Endometrial microvascular endothelial cells (primary cell): Measurements from ENCODE around the gene GAPDH. TPM values are rescaled to one million over a fixed set of nuclear protein-coding genes. Genes with fewer than 3 reads are reported as not detected.
"Not testable (repeated sequence)": the region's sequence is repeated elsewhere in the genome, so short reads cannot be mapped to it uniquely, and the experiment has no call there.

ENCODE experiments used
- in situ Hi-C: cut with HindIII; loops from 2 replicates; pipeline ENCODE4 v1.10.0; 2017; ENCODE audit warnings: low sequenced_read_pairs, low pct_unique_long_range_greater_than_20kb; ENCODE audit errors: inconsistent ontology term
- total RNA-seq: library from RNA; depleted of rRNA; stranded (reverse); fragments of >200 nt; gene quantifications from one replicate; pipeline ENCODE4 v1.2.3, GENCODE V29; 2015; ENCODE audit errors: inconsistent ontology term

The GAPDH gene
- total RNA-seq, result 6,670 TPM

GRCh38 chr12:6533923-6534694 is at the start of gene GAPDH:
Gene GAPDH (plus strand): TSS chr12:6534517. CDS start chr12:6534833, 316 bp downstream.
- in situ Hi-C loops, result no loop called here

GRCh38 chr12:6488240-6488639 is 46.1 kb upstream of the GAPDH start:
- in situ Hi-C loops, result no loop called here

GRCh38 chr12:6489449-6489848 is 44.9 kb upstream of the GAPDH start:
- in situ Hi-C loops, result no loop called here

- in situ Hi-C loops, result not testable (repeated sequence)
Measured at GRCh38 chr12:6490673-6491072, 43.6 kb upstream of the GAPDH start.

- in situ Hi-C loops, result no loop called here
Measured at GRCh38 chr12:6492838-6493496, 41.4 kb upstream of the GAPDH start, which contains the start of gene MRPL51. Gene MRPL51 (minus strand): TSS chr12:6493262. CDS start chr12:6493136, 126 bp downstream.

- in situ Hi-C loops, result no loop called here
Measured at GRCh38 chr12:6493497-6494257, 40.6 kb upstream of the GAPDH start, which contains the start of gene NCAPD2. Gene NCAPD2 (plus strand): TSS chr12:6494102. CDS start chr12:6495099, 997 bp downstream.

GRCh38 chr12:6494258-6494743 is 40.0 kb upstream of the GAPDH start:
- in situ Hi-C loops, result no loop called here

GRCh38 chr12:6494968-6495367 is 39.3 kb upstream of the GAPDH start:
- in situ Hi-C loops, result no loop called here

- in situ Hi-C loops, result not testable (repeated sequence)
Measured at GRCh38 chr12:6497291-6497690, 37.0 kb upstream of the GAPDH start.

- in situ Hi-C loops, result no loop called here
Measured at GRCh38 chr12:6500466-6500865, 33.9 kb upstream of the GAPDH start.

- in situ Hi-C loops, result no loop called here
Measured at GRCh38 chr12:6507102-6507998, 27.0 kb upstream of the GAPDH start.

- in situ Hi-C loops, result no loop called here
Measured at GRCh38 chr12:6508087-6508486, 26.2 kb upstream of the GAPDH start.

GRCh38 chr12:6520186-6520585 is 14.1 kb upstream of the GAPDH start:
- in situ Hi-C loops, result no loop called here

- in situ Hi-C loops, result no loop called here
Measured at GRCh38 chr12:6522193-6522592, 12.1 kb upstream of the GAPDH start.

GRCh38 chr12:6523708-6524107 is 10.6 kb upstream of the GAPDH start:
- in situ Hi-C loops, result no loop called here

GRCh38 chr12:6524648-6525047 is 9.7 kb upstream of the GAPDH start:
- in situ Hi-C loops, result no loop called here

- in situ Hi-C loops, result no loop called here
Measured at GRCh38 chr12:6526201-6526600, 8.1 kb upstream of the GAPDH start.

- in situ Hi-C loops, result no loop called here
Measured at GRCh38 chr12:6526766-6527525, 7.4 kb upstream of the GAPDH start.
